Activated CD4-positive, alpha-beta T cell treated with anti-CD3 and anti-CD28 coated beads, Interleukin-2, amount 10 ng/mL, durations not matched to agents 24 days and 14 days (primary cell): ENCODE results near the gene TLL1. TPM values are rescaled to one million over a fixed set of nuclear protein-coding genes. Genes with fewer than 3 reads are reported as not detected.

ENCODE experiments used
- DNase-seq: peaks from one replicate; pipeline ENCODE4 v3.0.0; 2022
- H3K27ac Mint-ChIP-seq: one replicate; pipeline ENCODE4 v1.8.0; 2022; ENCODE audit warnings: mild to moderate bottlenecking, mixed read lengths
- H3K27me3 Mint-ChIP-seq: one replicate; pipeline ENCODE4 v1.8.0; 2022; ENCODE audit warnings: mixed read lengths
- H3K36me3 Mint-ChIP-seq: one replicate; pipeline ENCODE4 v1.8.0; 2022; ENCODE audit warnings: low read depth, mild to moderate bottlenecking, mixed read lengths
- H3K4me1 Mint-ChIP-seq: one replicate; pipeline ENCODE4 v1.8.0; 2021; ENCODE audit warnings: mixed read lengths
- H3K4me3 Mint-ChIP-seq: one replicate; pipeline ENCODE4 v1.8.0; 2022; ENCODE audit warnings: mild to moderate bottlenecking, moderate library complexity, mixed read lengths
- H3K9me3 Mint-ChIP-seq: one replicate; pipeline ENCODE4 v1.8.0; 2021; ENCODE audit warnings: mixed read lengths
- intact Hi-C: fragments of 100-400 bp; cut with micrococcal nuclease; formaldehyde crosslinking; loops from one replicate; pipeline ENCODE4 v1.15.1; 2023
- total RNA-seq: library from RNA; stranded (reverse); gene quantifications from 2 replicates; pipeline ENCODE4 v1.2.3, GENCODE V29; 2022

Gene TLL1
- total RNA-seq, 1 donor from 2014 or later, result not detected

GRCh38 chr4:166073783-166074182, 200.7 kb downstream of the TLL1 start:
- intact Hi-C loops, result no loop called here
- DNase-seq, result no peak
- Mint-ChIP-seq H3K27me3 (no peaks in the 10 kb centered on the region), H3K36me3 (no peaks in the 10 kb centered on the region), H3K4me3 (no peak overlapping the region), H3K27ac (no peak overlapping the region), H3K9me3 (no peaks in the 10 kb centered on the region), H3K4me1 (no peaks in the 10 kb centered on the region)

- H3K4me3 Mint-ChIP-seq, result no peak overlapping the region
- intact Hi-C loops, result no loop called here
- no peak for DNase-seq
- no peaks in the 10 kb centered on the region for H3K36me3 Mint-ChIP-seq
- no peaks in the 10 kb centered on the region for H3K4me1 Mint-ChIP-seq
- H3K9me3 Mint-ChIP-seq, result no peaks in the 10 kb centered on the region
- H3K27ac Mint-ChIP-seq, result no peak overlapping the region
- H3K27me3 Mint-ChIP-seq, result no peaks in the 10 kb centered on the region
These were observed 202.6 kb downstream of the TLL1 start for GRCh38 chr4:166075599-166075998.

- no peak for DNase-seq
- H3K4me1 Mint-ChIP-seq, result no peaks in the 10 kb centered on the region
- no peak overlapping the region for H3K27ac Mint-ChIP-seq
- H3K36me3 Mint-ChIP-seq, result no peaks in the 10 kb centered on the region
- no peak overlapping the region for H3K4me3 Mint-ChIP-seq
- no peaks in the 10 kb centered on the region for H3K27me3 Mint-ChIP-seq
- no peaks in the 10 kb centered on the region for H3K9me3 Mint-ChIP-seq
- intact Hi-C loops, result no loop called here
These were observed 204.7 kb downstream of the TLL1 start for GRCh38 chr4:166077782-166078181.

- H3K27ac Mint-ChIP-seq, result no peak overlapping the region
- no peak for DNase-seq
- no peaks in the 10 kb centered on the region for H3K36me3 Mint-ChIP-seq
- intact Hi-C loops, result no loop called here
- no peaks in the 10 kb centered on the region for H3K27me3 Mint-ChIP-seq
- no peak overlapping the region for H3K4me3 Mint-ChIP-seq
- H3K9me3 Mint-ChIP-seq, result no peaks in the 10 kb centered on the region
- no peaks in the 10 kb centered on the region for H3K4me1 Mint-ChIP-seq
These were observed 205.3 kb downstream of the TLL1 start for GRCh38 chr4:166078383-166078782.

GRCh38 chr4:166078955-166079354, 205.9 kb downstream of the TLL1 start:
- H3K27me3 Mint-ChIP-seq, result no peaks in the 10 kb centered on the region
- DNase-seq, result no peak
- H3K27ac Mint-ChIP-seq, result no peak overlapping the region
- intact Hi-C loops, result no loop called here
- no peak overlapping the region for H3K4me3 Mint-ChIP-seq
- no peaks in the 10 kb centered on the region for H3K4me1 Mint-ChIP-seq
- no peaks in the 10 kb centered on the region for H3K9me3 Mint-ChIP-seq
- H3K36me3 Mint-ChIP-seq, result no peaks in the 10 kb centered on the region

- no peak overlapping the region for H3K4me3 Mint-ChIP-seq
- no peak for DNase-seq
- no peaks in the 10 kb centered on the region for H3K4me1 Mint-ChIP-seq
- intact Hi-C loops, result no loop called here
- H3K9me3 Mint-ChIP-seq, result no peaks in the 10 kb centered on the region
- no peaks in the 10 kb centered on the region for H3K36me3 Mint-ChIP-seq
- H3K27ac Mint-ChIP-seq, result no peak overlapping the region
- H3K27me3 Mint-ChIP-seq, result no peaks in the 10 kb centered on the region
These were observed 214.5 kb downstream of the TLL1 start for GRCh38 chr4:166087569-166087968.

- no peaks in the 10 kb centered on the region for H3K9me3 Mint-ChIP-seq
- DNase-seq, result no peak
- H3K36me3 Mint-ChIP-seq, result no peaks in the 10 kb centered on the region
- intact Hi-C loops, result no loop called here
- no peak overlapping the region for H3K4me3 Mint-ChIP-seq
- H3K4me1 Mint-ChIP-seq, result no peaks in the 10 kb centered on the region
- no peaks in the 10 kb centered on the region for H3K27me3 Mint-ChIP-seq
- H3K27ac Mint-ChIP-seq, result no peak overlapping the region
These were observed 215.5 kb downstream of the TLL1 start for GRCh38 chr4:166088576-166088975.

- intact Hi-C loops, result no loop called here
These were observed 218.1 kb downstream of the TLL1 start for GRCh38 chr4:166091146-166091545.

GRCh38 chr4:166091912-166092510, 219.0 kb downstream of the TLL1 start:
- DNase-seq, result no peak
- Mint-ChIP-seq H3K27me3 (no peaks in the 10 kb centered on the region), H3K27ac (no peak overlapping the region), H3K4me3 (no peak overlapping the region), H3K4me1 (no peaks in the 10 kb centered on the region), H3K9me3 (no peaks in the 10 kb centered on the region), H3K36me3 (no peaks in the 10 kb centered on the region)
- intact Hi-C loops, result loop anchor here (1.0 kb wide), 2 partner anchors 555 to 599 kb away; no protein-coding TSS in a partner anchor

More at GRCh38 chr4:166091146-166091545, 218.1 kb downstream of the TLL1 start:
- Mint-ChIP-seq H3K9me3 (no peaks in the 10 kb centered on the region), H3K27me3 (no peaks in the 10 kb centered on the region), H3K4me3 (no peak overlapping the region), H3K27ac (no peak overlapping the region), H3K4me1 (no peaks in the 10 kb centered on the region), H3K36me3 (no peaks in the 10 kb centered on the region)
- no peak for DNase-seq

GRCh38 chr4:166092797-166093290, 219.8 kb downstream of the TLL1 start:
- Mint-ChIP-seq H3K4me1 (no peaks in the 10 kb centered on the region), H3K36me3 (no peaks in the 10 kb centered on the region), H3K27me3 (no peaks in the 10 kb centered on the region), H3K9me3 (no peaks in the 10 kb centered on the region), H3K4me3 (no peak overlapping the region), H3K27ac (no peak overlapping the region)
- no peak for DNase-seq
- intact Hi-C loops, result loop anchor here (1.0 kb wide), 2 partner anchors 556 to 600 kb away; no protein-coding TSS in a partner anchor

- H3K27me3 Mint-ChIP-seq, result no peaks in the 10 kb centered on the region
- H3K36me3 Mint-ChIP-seq, result no peaks in the 10 kb centered on the region
- intact Hi-C loops, result no loop called here
- no peak overlapping the region for H3K27ac Mint-ChIP-seq
- no peak overlapping the region for H3K4me3 Mint-ChIP-seq
- H3K9me3 Mint-ChIP-seq, result no peaks in the 10 kb centered on the region
- H3K4me1 Mint-ChIP-seq, result no peaks in the 10 kb centered on the region
- DNase-seq, result no peak
These were observed 231.6 kb downstream of the TLL1 start for GRCh38 chr4:166104623-166105022.

- H3K9me3 Mint-ChIP-seq, result no peaks in the 10 kb centered on the region
- H3K36me3 Mint-ChIP-seq, result no peaks in the 10 kb centered on the region
- no peaks in the 10 kb centered on the region for H3K4me1 Mint-ChIP-seq
- intact Hi-C loops, result no loop called here
- H3K4me3 Mint-ChIP-seq, result no peak overlapping the region
- no peak for DNase-seq
- no peak overlapping the region for H3K27ac Mint-ChIP-seq
- no peaks in the 10 kb centered on the region for H3K27me3 Mint-ChIP-seq
These were observed 248.9 kb downstream of the TLL1 start for GRCh38 chr4:166121897-166122296.

- Mint-ChIP-seq H3K9me3 (no peaks in the 10 kb centered on the region), H3K27me3 (no peaks in the 10 kb centered on the region), H3K4me1 (no peaks in the 10 kb centered on the region), H3K27ac (no peak overlapping the region), H3K36me3 (no peaks in the 10 kb centered on the region), H3K4me3 (no peak overlapping the region)
- no peak for DNase-seq
- intact Hi-C loops, result no loop called here
These were observed 250.5 kb downstream of the TLL1 start for GRCh38 chr4:166123546-166123945.

GRCh38 chr4:166128403-166128802, 255.4 kb downstream of the TLL1 start:
- Mint-ChIP-seq H3K4me1 (no peaks in the 10 kb centered on the region), H3K36me3 (no peaks in the 10 kb centered on the region), H3K4me3 (no peak overlapping the region), H3K27ac (no peak overlapping the region), H3K9me3 (peaks cover 3% of the 10 kb centered on the region), H3K27me3 (no peaks in the 10 kb centered on the region)
- intact Hi-C loops, result no loop called here
- no peak for DNase-seq

GRCh38 chr4:166134285-166134684, 261.2 kb downstream of the TLL1 start:
- no peak overlapping the region for H3K27ac Mint-ChIP-seq
- no peaks in the 10 kb centered on the region for H3K4me1 Mint-ChIP-seq
- no peak for DNase-seq
- H3K4me3 Mint-ChIP-seq, result no peak overlapping the region
- H3K9me3 Mint-ChIP-seq, result no peaks in the 10 kb centered on the region
- H3K36me3 Mint-ChIP-seq, result no peaks in the 10 kb centered on the region
- intact Hi-C loops, result no loop called here
- H3K27me3 Mint-ChIP-seq, result no peaks in the 10 kb centered on the region
